Left cardiac atrium (tissue), 4 donors: ENCODE data around the gene MAP2K3. TPM values are rescaled to one million over a fixed set of nuclear protein-coding genes. Genes with fewer than 3 reads are reported as not detected.
A peak's percentile ranks its signal among the peaks of the same experiment; 100 is the strongest.
"Not testable (repeated sequence)": the region's sequence is repeated elsewhere in the genome, so short reads cannot be mapped to it uniquely, and the experiment has no call there.

ENCODE experiments used
- ATAC-seq, 2 donors: fragments of 200-7000 bp; cut with Tn5 transposase; one replicate each; pipeline ENCODE4 v1.9.1; 2020; ENCODE audit warnings: mild to moderate bottlenecking in 2 of 2, moderate library complexity in 2 of 2
- DNase-seq: peaks from one replicate; pipeline ENCODE4 v3.0.0-alpha.2; 2020
- intact Hi-C, 2 donors: fragments of 100-400 bp; cut with DNase I; formaldehyde crosslinking; loops; one replicate each; pipeline versions ENCODE4 v1.14.1 to v1.15.1; 2022 to 2023
- total RNA-seq, 2 donors: library from RNA; stranded (reverse); fragmentation: NEBNext Ultra II Directional; extraction: Animal tissue kit (Norgen Biotek cat#: 25700); gene quantifications; one replicate each; pipeline ENCODE4 v1.2.1, GENCODE V29; 2021
- donor health status: DM: no; HTN: yes; CAD: no.
- donor health status: DM: no; HTN: yes; CAD: no; lungs with severe emphysema.
- donor health status: DM: yes; HTN: yes; CAD: no.
- donor health status: Dilated cardiomyopathy.

The MAP2K3 gene
- total RNA-seq, 2 donors from 2014 or later: 38.9 to 64.7 TPM

DNA sequence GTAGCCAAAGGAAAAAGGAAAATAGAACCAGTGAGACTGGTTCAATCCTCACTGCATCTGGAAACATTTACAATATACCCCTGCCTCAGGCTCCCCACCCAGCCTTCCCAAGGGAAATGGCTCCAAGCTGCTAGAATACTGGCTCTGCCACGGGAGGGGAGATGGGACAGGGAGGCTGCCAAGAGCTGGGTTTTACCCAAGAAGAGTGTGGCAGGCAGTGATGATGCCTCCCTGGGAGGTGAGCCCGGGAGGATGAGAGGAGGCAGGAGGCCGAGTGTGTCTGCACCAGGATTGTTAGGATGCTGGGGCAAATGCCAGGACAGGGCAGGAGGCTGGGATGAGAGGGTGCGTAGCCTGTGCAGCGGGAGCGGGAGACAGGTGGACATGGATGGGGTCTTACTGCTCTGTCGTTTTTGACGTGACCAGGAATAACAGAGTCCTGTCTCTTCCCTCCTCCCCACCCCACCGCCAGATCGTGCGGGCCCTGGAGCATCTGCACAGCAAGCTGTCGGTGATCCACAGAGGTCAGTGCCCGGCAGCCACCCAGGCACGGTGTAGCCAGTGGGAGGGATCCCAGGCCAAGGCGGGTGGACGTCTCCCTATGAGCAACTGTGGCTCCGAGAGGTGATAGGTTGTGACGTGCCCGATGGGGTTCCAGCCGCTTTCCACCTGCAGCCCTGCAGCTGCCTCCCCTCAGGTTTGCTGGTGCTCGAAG, 18.4 kb downstream of the MAP2K3 start:
- intact Hi-C loops: no loop called here
- ATAC-seq (no peak), DNase-seq (no peak)

DNA sequence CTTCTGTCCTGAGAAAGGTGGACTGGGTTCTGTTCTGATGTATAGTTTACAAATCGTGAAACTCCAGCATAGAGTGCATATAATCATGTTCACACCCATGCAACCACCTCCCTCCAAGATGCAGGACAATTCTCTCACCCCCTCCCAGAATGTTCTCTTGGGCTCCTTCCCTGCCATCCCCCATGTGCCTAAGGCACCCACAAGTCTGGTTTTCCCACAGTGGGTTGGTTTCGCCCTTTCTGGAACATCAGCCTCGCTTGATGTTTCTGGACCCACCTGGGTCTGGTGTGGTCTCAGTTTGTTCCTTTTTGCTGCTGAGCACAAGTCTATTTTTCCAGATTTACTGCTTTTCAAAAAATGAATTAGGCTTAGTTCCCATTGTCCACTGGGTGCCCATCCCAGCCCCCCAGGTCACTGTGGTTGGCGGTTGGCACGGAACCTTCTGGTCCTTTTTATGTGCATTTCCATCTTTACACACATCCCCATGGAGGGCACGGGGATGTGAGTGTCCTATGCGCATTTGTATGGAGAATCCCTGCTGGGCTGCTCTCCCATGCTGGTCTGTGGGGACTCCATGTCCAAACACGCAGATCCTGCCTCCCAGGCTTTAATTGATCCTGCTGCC, 19.0 kb downstream of the MAP2K3 start:
- DNase-seq: no peak

DNA sequence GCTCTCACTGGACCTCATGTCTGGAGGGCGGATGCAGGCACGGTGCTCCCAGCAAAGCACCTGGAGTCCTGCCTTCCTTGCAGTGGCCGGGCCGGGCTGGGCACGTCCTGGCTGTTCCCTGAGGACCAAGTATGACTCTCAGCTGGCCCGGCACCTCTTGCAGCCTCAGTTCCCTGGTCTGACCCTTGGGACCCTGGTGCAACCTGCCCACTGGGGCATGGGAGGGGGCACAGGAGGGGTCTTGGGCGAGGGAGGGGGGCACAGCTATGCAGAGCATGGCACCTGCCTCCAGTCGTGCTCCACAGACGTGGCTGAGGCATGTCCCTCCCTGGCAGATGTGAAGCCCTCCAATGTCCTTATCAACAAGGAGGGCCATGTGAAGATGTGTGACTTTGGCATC, 19.6 kb downstream of the MAP2K3 start:
- ATAC-seq (no peak), DNase-seq (no peak)
- intact Hi-C loops: no loop called here

More for the DNA sequence above, 19.0 kb downstream of the MAP2K3 start:
- no peak for ATAC-seq
- intact Hi-C loops: no loop called here

DNA sequence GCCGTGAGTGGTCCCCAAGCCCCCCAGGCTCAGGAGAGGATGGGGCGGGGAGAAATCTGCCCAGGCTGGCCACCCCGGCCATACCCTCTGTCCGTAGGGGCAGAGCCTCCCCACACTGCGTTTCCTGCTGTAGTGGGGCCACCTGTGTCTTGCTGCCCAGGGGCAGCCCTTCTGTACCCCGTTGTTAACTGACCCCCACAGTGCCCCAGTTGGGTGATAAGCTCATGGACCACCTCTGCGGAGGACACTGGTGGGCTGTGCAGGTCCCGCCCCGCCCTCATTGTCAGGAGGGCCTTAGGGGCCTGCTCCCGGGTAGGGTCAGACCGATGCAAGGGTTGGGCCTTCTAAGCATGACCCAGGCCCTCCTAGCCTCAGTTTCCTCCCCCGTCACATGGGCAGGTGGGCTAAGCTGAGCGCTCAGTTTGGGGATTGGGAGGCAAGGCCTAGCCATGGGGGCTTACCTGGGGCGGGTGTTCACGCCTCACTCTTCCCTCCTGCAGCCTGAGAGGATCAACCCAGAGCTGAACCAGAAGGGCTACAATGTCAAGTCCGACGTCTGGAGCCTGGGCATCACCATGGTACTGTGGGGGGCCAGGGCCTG, 20.1 kb downstream of the MAP2K3 start:
- DNase-seq, intact Hi-C loops, ATAC-seq: not testable (repeated sequence)

DNA sequence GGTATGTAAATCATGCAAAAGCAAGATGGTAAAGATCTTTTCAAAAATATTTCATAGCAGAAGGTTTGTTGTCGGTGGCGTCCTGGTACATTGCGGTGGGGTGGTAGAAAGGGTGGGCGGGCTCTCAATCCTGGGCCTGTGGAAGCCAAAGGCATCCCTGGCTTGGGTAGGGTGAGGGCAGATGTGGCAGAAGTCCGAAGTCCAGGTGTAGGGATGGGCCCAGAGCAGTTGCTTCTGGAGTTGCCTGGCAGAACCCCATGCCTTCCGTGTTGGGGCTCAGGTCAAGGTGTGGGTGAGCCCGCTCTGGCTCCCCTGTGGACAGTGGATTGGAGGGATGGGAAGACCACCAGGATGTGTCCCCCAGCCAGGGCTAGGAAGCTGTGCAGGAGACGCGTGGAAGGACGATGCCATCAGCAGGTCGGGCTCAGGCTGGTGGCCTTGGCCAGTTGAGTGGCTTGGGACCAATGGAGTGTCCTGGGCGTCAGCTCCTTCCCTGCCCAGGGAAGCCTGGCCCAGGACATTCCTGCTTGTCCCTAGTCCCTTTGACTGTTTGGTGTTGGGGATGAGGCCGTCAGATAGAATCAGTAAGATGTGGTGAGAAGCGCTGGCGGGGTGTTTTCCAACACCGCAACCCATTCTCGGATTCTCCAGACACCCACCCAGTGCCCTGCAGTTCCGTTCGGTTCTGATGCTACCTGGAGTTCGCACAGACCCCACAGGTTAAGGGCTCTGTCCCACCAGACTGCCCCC, 21.1 kb downstream of the MAP2K3 start:
- intact Hi-C loops, DNase-seq, ATAC-seq: not testable (repeated sequence)

DNA sequence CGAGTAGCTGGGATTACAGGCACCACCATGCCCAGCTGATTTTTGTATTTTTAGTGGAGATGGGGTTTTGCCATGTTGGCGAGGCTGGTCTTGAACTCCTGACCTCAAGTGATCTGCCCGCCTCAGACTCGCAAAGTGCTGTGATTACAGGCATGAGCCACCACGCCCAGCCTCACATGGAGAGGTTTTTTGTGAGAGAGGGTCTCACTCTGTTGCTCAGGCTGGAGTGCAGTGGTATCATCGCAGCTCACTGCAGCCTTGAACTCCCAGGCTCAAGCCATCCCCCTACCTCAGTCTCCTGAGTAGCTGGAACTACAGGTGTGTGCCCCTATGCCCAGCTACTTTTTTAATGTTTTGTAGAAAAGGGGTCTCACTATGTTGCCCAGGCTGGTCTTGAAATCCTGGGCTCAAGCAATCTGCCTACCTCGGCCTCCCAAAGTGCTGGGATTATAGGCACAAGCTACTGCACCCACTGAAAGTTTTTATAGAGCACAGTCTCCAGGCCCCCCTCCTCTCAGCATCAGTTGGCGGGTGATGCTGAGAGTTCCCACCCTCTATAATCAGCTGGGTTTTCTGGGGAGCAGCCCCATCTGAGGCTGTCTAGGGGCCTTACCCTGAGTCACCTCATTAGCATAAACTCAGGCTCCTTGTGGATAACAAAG, 22.2 kb downstream of the MAP2K3 start:
- intact Hi-C loops, DNase-seq: not testable (repeated sequence)

DNA sequence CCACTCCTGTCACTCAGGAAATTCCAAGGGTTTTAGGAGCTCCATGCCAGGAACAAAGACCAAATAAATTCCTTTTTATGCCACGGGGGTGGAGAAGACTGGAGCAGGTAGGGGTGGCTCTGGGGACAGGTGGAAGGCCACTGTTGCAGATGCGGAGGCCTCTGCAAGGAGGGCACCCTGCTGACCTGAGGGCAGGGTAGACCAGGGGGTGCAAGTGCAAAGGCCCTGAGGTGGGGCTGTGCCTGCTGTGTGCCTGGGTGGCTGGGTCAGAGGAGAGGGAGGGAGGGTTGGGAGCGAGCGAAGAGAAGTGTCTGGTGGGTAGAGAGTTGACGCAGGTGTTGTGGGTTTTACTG, 22.7 kb downstream of the MAP2K3 start:
- intact Hi-C loops, ATAC-seq, DNase-seq: not testable (repeated sequence)

More for the DNA sequence above, 22.2 kb downstream of the MAP2K3 start:
- ATAC-seq: not testable (repeated sequence)

DNA sequence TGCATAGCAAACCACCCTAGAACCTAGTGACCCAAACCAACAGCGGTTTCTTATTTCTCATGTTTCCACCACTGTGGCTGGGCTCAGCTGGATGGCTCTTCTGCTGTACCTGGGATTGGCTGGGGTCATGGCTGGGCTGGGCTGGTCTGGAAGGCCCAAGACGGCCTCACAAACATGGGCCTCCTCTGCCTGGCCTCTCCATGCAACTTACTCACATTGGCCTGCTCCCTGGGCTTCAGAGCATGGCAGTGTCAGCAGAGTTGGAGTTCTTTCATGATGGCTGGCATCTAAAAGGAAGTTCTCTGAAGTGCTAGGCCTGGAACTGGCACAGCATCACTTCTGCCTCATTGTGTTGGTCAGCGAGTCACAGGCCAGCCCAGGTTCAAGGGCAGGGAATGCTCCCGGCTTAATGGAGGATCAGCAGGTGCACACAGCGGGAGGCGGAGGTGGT, 24.4 kb downstream of the MAP2K3 start:
- intact Hi-C loops, DNase-seq, ATAC-seq: not testable (repeated sequence)

DNA sequence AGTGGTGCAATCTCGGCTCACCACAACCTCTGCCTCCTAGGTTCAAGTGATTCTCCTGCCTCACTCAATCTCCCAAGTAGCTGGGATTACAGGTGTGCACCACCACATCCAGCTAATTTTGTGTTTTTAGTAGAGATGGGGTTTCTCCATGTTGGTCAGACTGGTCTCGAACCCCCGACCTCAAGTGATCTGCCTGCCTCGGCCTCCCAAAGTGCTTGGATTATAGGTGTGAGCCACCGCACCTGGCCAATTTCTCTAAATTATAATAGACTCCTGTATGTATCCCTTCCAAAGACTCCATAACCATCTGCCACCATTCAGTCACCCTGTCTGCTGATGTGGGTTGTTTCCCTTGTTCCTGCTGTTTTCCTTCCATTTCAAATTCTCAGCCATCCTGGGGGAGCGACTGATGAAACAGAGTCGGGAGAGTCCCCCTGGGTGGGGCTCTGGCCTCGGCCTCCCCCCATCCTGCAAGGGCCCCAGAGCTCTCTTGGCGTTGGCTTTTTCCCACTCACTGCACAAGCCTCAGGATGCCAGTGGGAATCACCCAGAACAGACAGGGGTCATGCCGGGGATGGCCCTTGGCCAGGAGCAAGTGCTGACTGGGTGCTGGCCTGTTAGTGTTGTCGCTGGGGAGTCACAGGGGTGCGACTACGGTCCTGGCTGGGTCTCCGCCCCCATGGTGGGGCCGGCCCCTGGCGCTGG, 25.7 kb downstream of the MAP2K3 start:
- DNase-seq, intact Hi-C loops: not testable (repeated sequence)
- peak; percentile 11 to 43 for ATAC-seq

DNA sequence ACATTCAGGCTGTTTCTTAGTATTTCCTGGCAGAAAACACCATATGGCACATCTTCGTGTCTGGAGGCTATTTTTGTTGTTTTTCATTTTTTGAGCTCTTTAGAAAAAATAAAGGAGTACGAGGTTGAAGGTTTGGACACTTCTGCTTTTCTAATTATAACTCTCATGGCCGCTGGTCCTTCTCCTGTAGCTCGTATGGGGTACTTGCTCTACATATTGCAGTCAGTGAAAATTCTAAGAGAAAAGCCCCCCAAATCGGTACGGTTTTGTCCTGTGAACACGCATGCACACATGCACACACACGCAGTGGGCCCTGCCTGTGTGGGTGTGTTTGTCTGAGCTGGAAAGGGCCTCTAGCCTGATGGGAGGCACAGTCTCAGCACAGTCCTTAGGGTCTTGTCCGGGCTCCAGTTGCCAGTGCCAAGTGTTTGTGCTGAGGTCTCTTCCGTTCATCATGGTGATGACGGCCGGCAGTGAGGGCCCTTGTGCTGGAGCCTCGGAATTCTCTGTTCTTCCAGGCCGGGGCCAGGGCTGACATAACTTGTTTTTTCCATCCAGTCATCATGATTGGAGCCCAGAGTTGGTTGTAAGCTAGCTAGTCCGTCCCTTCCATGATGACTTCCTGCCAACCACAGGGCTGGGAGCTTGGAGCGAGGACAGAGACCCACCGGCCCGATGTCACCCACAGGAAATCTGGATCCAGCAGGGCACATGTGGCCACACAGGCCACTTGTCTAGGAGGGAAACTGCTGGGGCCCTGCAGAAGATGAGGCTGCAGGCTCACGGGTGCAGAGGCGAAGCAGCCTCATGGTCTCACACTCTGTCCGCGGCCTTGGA, 26.5 kb downstream of the MAP2K3 start:
- ATAC-seq (peak; percentile 60 to 87), DNase-seq (peak; percentile 79)
- intact Hi-C loops: not testable (repeated sequence)

DNA sequence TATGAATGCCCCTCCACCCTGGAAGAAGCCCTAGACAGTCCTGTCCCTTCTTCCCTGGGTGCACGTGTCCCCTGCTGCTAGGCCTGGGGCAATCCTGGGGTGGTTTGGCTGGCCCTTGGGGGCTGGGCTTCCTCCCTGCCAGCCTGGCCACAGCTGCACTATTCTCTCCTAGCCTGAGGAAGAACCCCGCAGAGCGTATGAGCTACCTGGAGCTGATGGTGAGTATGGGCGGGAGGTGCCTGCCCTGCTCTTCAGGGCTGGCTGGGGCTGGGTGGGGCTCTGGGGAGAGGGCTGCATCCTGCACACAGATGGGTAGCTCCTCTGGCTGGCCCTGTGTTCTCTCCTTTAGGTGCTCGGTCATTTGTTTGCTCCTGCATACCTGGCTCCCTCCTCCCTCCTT, 28.8 kb downstream of the MAP2K3 start:
- ATAC-seq: no peak
- intact Hi-C loops: no loop called here
- no peak for DNase-seq

DNA sequence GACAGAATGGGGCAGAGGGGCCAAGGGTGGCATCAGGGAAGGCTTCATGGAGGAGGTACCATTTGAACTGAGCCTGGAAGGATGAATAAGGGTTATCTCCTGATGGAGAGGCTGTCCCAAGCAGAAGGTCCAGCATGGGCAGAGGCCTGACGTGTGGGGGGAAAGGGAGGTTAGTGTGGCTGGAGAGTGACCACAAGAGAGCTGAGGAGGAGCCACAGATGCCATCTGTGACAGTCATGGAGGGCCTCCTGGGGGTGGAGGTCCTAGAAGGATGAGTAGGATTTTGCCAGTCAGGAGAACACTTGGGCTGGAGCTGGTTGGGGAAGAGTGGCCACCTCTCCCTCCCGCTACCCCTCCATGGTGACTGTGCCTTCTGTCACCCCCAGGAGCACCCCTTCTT, 29.2 kb downstream of the MAP2K3 start:
- DNase-seq, intact Hi-C loops: not testable (repeated sequence)

DNA sequence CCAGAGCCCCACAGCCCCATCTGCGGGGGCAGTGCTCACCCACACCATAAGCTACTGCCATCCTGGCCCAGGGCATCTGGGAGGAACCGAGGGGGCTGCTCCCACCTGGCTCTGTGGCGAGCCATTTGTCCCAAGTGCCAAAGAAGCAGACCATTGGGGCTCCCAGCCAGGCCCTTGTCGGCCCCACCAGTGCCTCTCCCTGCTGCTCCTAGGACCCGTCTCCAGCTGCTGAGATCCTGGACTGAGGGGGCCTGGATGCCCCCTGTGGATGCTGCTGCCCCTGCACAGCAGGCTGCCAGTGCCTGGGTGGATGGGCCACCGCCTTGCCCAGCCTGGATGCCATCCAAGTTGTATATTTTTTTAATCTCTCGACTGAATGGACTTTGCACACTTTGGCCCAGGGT, 29.8 kb downstream of the MAP2K3 start:
- ATAC-seq, DNase-seq, intact Hi-C loops: not testable (repeated sequence)

More for the DNA sequence above, 29.2 kb downstream of the MAP2K3 start:
- not testable (repeated sequence) for ATAC-seq

DNA sequence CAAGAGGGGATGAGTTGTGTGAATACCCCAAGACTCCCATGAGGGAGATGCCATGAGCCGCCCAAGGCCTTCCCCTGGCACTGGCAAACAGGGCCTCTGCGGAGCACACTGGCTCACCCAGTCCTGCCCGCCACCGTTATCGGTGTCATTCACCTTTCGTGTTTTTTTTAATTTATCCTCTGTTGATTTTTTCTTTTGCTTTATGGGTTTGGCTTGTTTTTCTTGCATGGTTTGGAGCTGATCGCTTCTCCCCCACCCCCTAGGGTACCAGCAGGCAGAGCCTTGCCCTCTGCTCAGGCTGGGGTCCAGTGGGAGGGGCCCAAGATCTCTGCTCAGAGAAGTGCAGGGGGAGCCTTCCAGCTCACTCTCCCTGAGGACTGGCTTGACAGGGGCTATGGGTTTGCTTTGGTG, 30.2 kb downstream of the MAP2K3 start:
- ATAC-seq, intact Hi-C loops, DNase-seq: not testable (repeated sequence)

DNA sequence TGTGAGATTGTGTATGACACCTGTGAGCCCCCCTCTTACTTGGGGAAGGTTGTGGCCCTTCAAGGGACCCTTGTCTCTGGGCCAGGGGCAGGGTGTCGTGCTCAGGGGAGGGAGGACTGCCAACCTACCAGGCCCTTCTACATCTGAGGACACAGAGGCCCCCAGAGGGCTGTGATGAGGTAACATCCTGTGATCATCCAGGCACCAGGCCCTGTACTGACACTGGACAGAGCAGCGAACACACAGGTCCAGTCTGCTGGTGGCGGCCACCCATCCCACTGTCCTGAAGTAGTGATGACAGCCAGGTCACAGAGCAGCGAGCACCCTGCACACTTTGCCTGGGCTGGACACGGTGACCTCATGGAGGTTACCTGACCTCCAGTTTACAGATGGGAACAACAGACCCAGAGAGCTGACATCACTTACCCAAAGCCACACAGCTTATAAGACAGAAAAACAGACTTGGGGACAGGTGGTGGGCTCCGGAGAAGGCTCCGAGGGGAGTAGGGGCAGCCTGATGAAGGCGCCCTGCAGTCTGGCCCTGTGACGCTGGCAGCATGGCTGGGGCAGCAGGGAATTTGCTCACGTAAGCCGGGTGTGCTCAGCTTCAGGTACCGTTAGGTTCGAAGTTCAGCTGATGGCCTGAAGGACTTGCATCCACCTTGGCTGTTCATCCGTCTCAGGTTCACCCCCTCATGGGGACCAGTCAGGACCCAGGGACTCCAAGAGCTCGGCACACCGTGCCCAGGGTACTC, 30.9 kb downstream of the MAP2K3 start:
- DNase-seq, ATAC-seq, intact Hi-C loops: not testable (repeated sequence)

DNA sequence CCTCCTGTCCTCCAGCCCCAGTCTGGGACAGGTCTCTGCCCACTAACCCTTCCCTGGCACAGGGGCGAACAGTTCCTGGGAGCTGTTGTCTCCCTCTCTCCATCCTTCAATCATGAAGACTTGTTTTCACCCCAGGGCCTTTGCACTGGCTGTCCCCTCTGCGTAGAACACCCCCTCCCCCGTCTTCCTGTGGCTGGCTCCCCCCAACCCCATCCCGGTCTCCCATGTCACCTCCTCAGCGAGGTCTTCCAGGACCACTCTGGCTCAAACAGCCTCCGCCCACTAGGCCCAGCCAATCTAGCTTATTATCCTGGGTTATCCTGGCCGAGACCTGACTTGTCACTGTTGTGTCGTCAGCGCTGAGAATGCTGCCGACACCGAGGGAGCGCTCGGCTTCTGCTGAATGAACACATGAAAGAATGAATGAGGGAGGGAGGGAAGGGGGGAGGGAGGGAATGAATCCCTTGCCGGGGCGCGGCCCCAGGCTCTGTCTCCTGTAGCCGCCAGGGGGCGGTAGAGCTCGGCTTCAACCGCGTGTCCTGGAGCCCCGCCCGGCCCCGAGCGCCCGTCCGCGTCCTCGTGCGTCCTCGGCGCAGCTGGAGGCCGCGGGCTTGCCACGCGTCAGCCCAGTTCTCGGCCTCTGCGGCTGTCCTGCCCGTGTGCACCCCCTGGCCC, 31.8 kb downstream of the MAP2K3 start:
- intact Hi-C loops, DNase-seq: not testable (repeated sequence)
- peak; percentile 82 to 90 for ATAC-seq
